H7 (cell line): ENCODE data around the gene CA4. TPM values are rescaled to one million over a fixed set of nuclear protein-coding genes. Genes with fewer than 3 reads are reported as not detected.
"Not testable (repeated sequence)": the region's sequence is repeated elsewhere in the genome, so short reads cannot be mapped to it uniquely, and the experiment has no call there.

Experiments used
- DNase-seq: peaks from one replicate; pipeline ENCODE4 v3.0.0; 2012
- H3K27me3 ChIP-seq: 2 replicates; pipeline ENCODE4 v1.6.0; 2011; ENCODE audit warnings: mild to moderate bottlenecking, low read length; ENCODE audit not compliant: control insufficient read depth, insufficient read depth
- H3K36me3 ChIP-seq: replicated peaks from 2 replicates; pipeline ENCODE4 v1.5.1; 2011; ENCODE audit warnings: low read length; ENCODE audit not compliant: control insufficient read depth, insufficient read depth
- H3K4me3 ChIP-seq: 2 replicates; pipeline ENCODE4 v1.5.1; 2011; ENCODE audit warnings: low read depth, mild to moderate bottlenecking, control low read depth, low read length, moderate library complexity; ENCODE audit not compliant: insufficient read depth
- total RNA-seq: library from RNA; depleted of rRNA; stranded (reverse); fragments of >200 nt; shearing (Covaris generic); gene quantifications from 2 replicates; pipeline ENCODE4 v1.2.3, GENCODE V29; 2014

CA4 gene
- total RNA-seq, 1 experiment from 2014 or later, result 0.69 TPM

GRCh38 chr17:60119162-60119561 lies 30.6 kb upstream of the CA4 start:
- H3K4me3 ChIP-seq, H3K36me3 ChIP-seq, H3K27me3 ChIP-seq, DNase-seq: not testable (repeated sequence)

- H3K27me3 ChIP-seq, H3K4me3 ChIP-seq, H3K36me3 ChIP-seq, DNase-seq: not testable (repeated sequence)
Measured at GRCh38 chr17:60119807-60120748, 29.7 kb upstream of the CA4 start.

GRCh38 chr17:60127068-60128064 lies 22.4 kb upstream of the CA4 start:
- no peak for DNase-seq
- Histone ChIP-seq H3K27me3 (peaks cover 5% of the 10 kb centered on the region), H3K4me3 (no peak overlapping the region), H3K36me3 (no peaks in the 10 kb centered on the region; the same call in 1 of the 2 replicates)

GRCh38 chr17:60128171-60128859 lies 21.5 kb upstream of the CA4 start:
- DNase-seq, result peak; percentile 32
- Histone ChIP-seq H3K4me3 (no peak overlapping the region), H3K27me3 (peaks cover 5% of the 10 kb centered on the region), H3K36me3 (no peaks in the 10 kb centered on the region; the same call in 1 of the 2 replicates)

GRCh38 chr17:60129164-60129563 lies 20.6 kb upstream of the CA4 start:
- H3K4me3 ChIP-seq, result no peak overlapping the region
- peaks cover 5% of the 10 kb centered on the region for H3K27me3 ChIP-seq
- H3K36me3 ChIP-seq, result no peaks in the 10 kb centered on the region; the same call in 1 of the 2 replicates
- no peak for DNase-seq

GRCh38 chr17:60130466-60130865 lies 19.3 kb upstream of the CA4 start:
- no peaks in the 10 kb centered on the region; the same call in 1 of the 2 replicates for H3K36me3 ChIP-seq
- H3K4me3 ChIP-seq, result no peak overlapping the region
- DNase-seq, result no peak
- peaks cover 9% of the 10 kb centered on the region for H3K27me3 ChIP-seq

GRCh38 chr17:60134396-60135150 lies 15.2 kb upstream of the CA4 start:
- Histone ChIP-seq H3K4me3 (peak overlapping the region; percentile 88), H3K36me3 (no peaks in the 10 kb centered on the region; the same call in 1 of the 2 replicates), H3K27me3 (peaks cover 39% of the 10 kb centered on the region)
- DNase-seq, result no peak

- H3K36me3 ChIP-seq, result no peaks in the 10 kb centered on the region; the same call in 1 of the 2 replicates
- DNase-seq, result peak; percentile 97
- peaks cover 47% of the 10 kb centered on the region for H3K27me3 ChIP-seq
- peak overlapping the region; percentile 88 for H3K4me3 ChIP-seq
Measured at GRCh38 chr17:60135151-60135950, 14.4 kb upstream of the CA4 start.

GRCh38 chr17:60135951-60136666 lies 13.7 kb upstream of the CA4 start:
- no peak for DNase-seq
- Histone ChIP-seq H3K4me3 (peak overlapping the region; percentile 88; the same call in 1 of the 2 replicates), H3K36me3 (no peaks in the 10 kb centered on the region), H3K27me3 (peaks cover 55% of the 10 kb centered on the region)

- DNase-seq, result no peak
- Histone ChIP-seq H3K36me3 (no peaks in the 10 kb centered on the region), H3K4me3 (no peak overlapping the region), H3K27me3 (peaks cover 64% of the 10 kb centered on the region)
Measured at GRCh38 chr17:60137731-60138130, 12.0 kb upstream of the CA4 start.

- no peaks in the 10 kb centered on the region for H3K36me3 ChIP-seq
- H3K4me3 ChIP-seq, result peak overlapping the region; percentile 28
- peaks cover 66% of the 10 kb centered on the region for H3K27me3 ChIP-seq
- DNase-seq, result peak; percentile 67
Measured at GRCh38 chr17:60138769-60139437, 10.9 kb upstream of the CA4 start.
